Tibial artery (tissue), 4 donors: Measurements from ENCODE around the gene UBA52.

Experiments used
- DNase-seq, 2 donors: peaks; one replicate each; pipeline ENCODE4 v3.0.0-alpha.2; 2019
- H3K27ac ChIP-seq, 2 donors: fragments of 200-600 bp; sonication (generic) in 1 of 2; 1 replicate in 1 of 2; 2 replicates in 1 of 2; pipeline ENCODE4 v1.5.1; 2018 to 2019; ENCODE audit warnings: mild to moderate bottlenecking in 1 of 2
- H3K27me3 ChIP-seq, 2 donors: fragments of 200-600 bp; sonication (generic) in 1 of 2; one replicate each; pipeline versions ENCODE4 v1.5.1 to v1.6.0; 2016 to 2019
- H3K36me3 ChIP-seq, 3 donors: fragments of 200-600 bp; sonication (generic) in 2 of 3; one replicate each; pipeline ENCODE4 v1.5.1; 2016 to 2019; ENCODE audit warnings: mild to moderate bottlenecking in 2 of 3
- H3K4me1 ChIP-seq, 4 donors: fragments of 200-600 bp; sonication (generic) in 2 of 4; 1 replicate in 3 of 4; 2 replicates in 1 of 4; pipeline ENCODE4 v1.5.1; 2016 to 2019
- H3K4me3 ChIP-seq, 2 donors: fragments of 200-600 bp; sonication (generic) in 1 of 2; 1 replicate in 1 of 2; 2 replicates in 1 of 2; pipeline ENCODE4 v1.5.1; 2018 to 2019; ENCODE audit warnings: mild to moderate bottlenecking in 2 of 2
- H3K9me3 ChIP-seq, 3 donors: fragments of 200-600 bp; sonication (generic) in 1 of 3; one replicate each; pipeline ENCODE4 v1.5.1; 2016 to 2019
- CTCF ChIP-seq, 2 experiments: fragments of 200-600 bp in 1 of 2; fragments of 450-650 bp in 1 of 2; IDR thresholded peaks; one replicate each; pipeline ENCODE4 v1.5.1; 2017 to 2019; ENCODE audit warnings: antibody characterized with exemption in 2 of 2, mild to moderate bottlenecking in 1 of 2, moderate library complexity in 1 of 2
- intact Hi-C: fragments of 100-400 bp; cut with DNase I; formaldehyde crosslinking; loops from one replicate; pipeline ENCODE4 v1.15.0; 2023; ENCODE audit warnings: low total_unique reads

The UBA52 gene

GRCh38 chr19:18529782-18530181 lies 41.9 kb upstream of the UBA52 start:
- Histone ChIP-seq H3K4me1 (no peaks in the 10 kb centered on the region), H3K27ac (no peak overlapping the region), H3K36me3 (peaks cover 23 to 36% (median 30%) of the 10 kb centered on the region in 3 donors), H3K9me3 (no peaks in the 10 kb centered on the region), H3K4me3 (no peak overlapping the region), H3K27me3 (no peaks in the 10 kb centered on the region)
- intact Hi-C loops: no loop called here
- no peak for DNase-seq
- no peak for TF ChIP-seq CTCF (IDR thresholded peaks at IDR 0.05)

DNA sequence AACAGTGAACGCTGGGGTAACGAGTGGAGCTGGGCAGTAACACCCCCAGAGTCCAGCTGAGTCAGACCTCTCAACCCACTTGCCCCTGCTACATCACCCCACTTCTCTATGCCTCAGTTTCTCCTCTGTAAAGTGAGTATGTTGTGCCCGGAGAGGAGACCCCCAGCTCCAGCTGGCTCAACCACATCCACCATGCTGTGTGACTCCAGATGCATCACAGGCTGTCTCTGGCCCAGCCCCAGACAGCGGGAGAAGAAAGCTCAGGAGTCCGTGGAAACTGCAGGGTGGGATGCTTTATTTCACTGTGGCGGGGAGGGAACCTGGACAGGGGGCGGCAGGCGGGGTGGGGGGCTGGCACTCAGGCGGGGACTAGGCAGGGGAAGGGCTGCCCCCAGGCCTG lies 40.2 kb upstream of the UBA52 start:
- TF ChIP-seq CTCF (IDR thresholded peaks at IDR 0.05): no peak
- Histone ChIP-seq H3K4me1 (no peaks in the 10 kb centered on the region), H3K36me3 (peaks cover 32 to 53% (median 41%) of the 10 kb centered on the region in 3 donors), H3K27me3 (no peaks in the 10 kb centered on the region), H3K4me3 (no peak overlapping the region), H3K27ac (no peak overlapping the region), H3K9me3 (no peaks in the 10 kb centered on the region)
- DNase-seq: no peak
- intact Hi-C loops: no loop called here

GRCh38 chr19:18532168-18532890 lies 39.3 kb upstream of the UBA52 start:
- TF ChIP-seq CTCF (IDR thresholded peaks at IDR 0.05): no peak
- DNase-seq: no peak
- H3K9me3 ChIP-seq: no peaks in the 10 kb centered on the region
- H3K36me3 ChIP-seq: peaks cover 41 to 61% (median 50%) of the 10 kb centered on the region in 3 donors
- intact Hi-C loops: no loop called here
- H3K4me3 ChIP-seq: no peak overlapping the region
- H3K27ac ChIP-seq: no peak overlapping the region
- H3K27me3 ChIP-seq: no peaks in the 10 kb centered on the region
- H3K4me1 ChIP-seq: no peaks in the 10 kb centered on the region

GRCh38 chr19:18533058-18533457 lies 38.6 kb upstream of the UBA52 start:
- Histone ChIP-seq H3K36me3 (peaks cover 45 to 69% (median 57%) of the 10 kb centered on the region in 3 donors), H3K27ac (no peak overlapping the region), H3K9me3 (no peaks in the 10 kb centered on the region), H3K4me3 (no peak overlapping the region), H3K27me3 (no peaks in the 10 kb centered on the region), H3K4me1 (no peaks in the 10 kb centered on the region)
- intact Hi-C loops: no loop called here
- DNase-seq: no peak
- no peak for TF ChIP-seq CTCF (IDR thresholded peaks at IDR 0.05)

GRCh38 chr19:18536475-18536874 lies 35.2 kb upstream of the UBA52 start:
- peaks cover 0 to 5% (median 1%) of the 10 kb centered on the region in 4 donors for H3K4me1 ChIP-seq
- no peak overlapping the region for H3K4me3 ChIP-seq
- DNase-seq: no peak
- H3K27me3 ChIP-seq: no peaks in the 10 kb centered on the region
- no peak for TF ChIP-seq CTCF (IDR thresholded peaks at IDR 0.05)
- H3K36me3 ChIP-seq: peaks cover 64 to 96% (median 83%) of the 10 kb centered on the region in 3 donors
- no peak overlapping the region for H3K27ac ChIP-seq
- no peaks in the 10 kb centered on the region for H3K9me3 ChIP-seq
- intact Hi-C loops: no loop called here
